Progenitor cell of endocrine pancreas (in vitro differentiated cells): Measurements from ENCODE around the gene CHN1. TPM values are rescaled to one million over a fixed set of nuclear protein-coding genes. Genes with fewer than 3 reads are reported as not detected.
A peak's percentile ranks its signal among the peaks of the same experiment; 100 is the strongest.

Experiments used
- DNase-seq: peaks from one replicate; pipeline ENCODE4 v3.0.0; 2021; ENCODE audit warnings: low spot score; ENCODE audit not compliant: unreplicated experiment
- H3K27ac Mint-ChIP-seq: 2 replicates; pipeline ENCODE4 v1.8.0; 2021; ENCODE audit warnings: mild to moderate bottlenecking, moderate library complexity, mixed read lengths
- H3K27me3 Mint-ChIP-seq: 2 replicates; pipeline ENCODE4 v1.8.0; 2021; ENCODE audit warnings: mixed read lengths
- H3K36me3 Mint-ChIP-seq: 2 replicates; pipeline ENCODE4 v1.8.0; 2022; ENCODE audit warnings: mixed read lengths; ENCODE audit not compliant: insufficient read depth
- H3K4me1 Mint-ChIP-seq: 2 replicates; pipeline ENCODE4 v1.8.0; 2021; ENCODE audit warnings: low read depth, mixed read lengths
- H3K4me3 Mint-ChIP-seq: 2 replicates; pipeline ENCODE4 v1.8.0; 2021; ENCODE audit warnings: low read depth, mild to moderate bottlenecking, moderate library complexity, mixed read lengths
- H3K9me3 Mint-ChIP-seq: 2 replicates; pipeline ENCODE4 v1.8.0; 2021; ENCODE audit warnings: low read depth, mixed read lengths
- CTCF ChIP-seq: fragments of 200-600 bp; sonication (generic); IDR thresholded peaks from one replicate; pipeline ENCODE4 v1.5.0; 2021; ENCODE audit warnings: antibody characterized with exemption, mild to moderate bottlenecking; ENCODE audit not compliant: unreplicated experiment
- total RNA-seq: library from RNA; stranded (reverse); gene quantifications from 2 replicates; pipeline ENCODE4 v1.2.1, GENCODE V29; 2021

CHN1 gene
- total RNA-seq, 1 donor from 2014 or later = 50.3 TPM

GRCh38 chr2:175030380-175031271 is 25.4 kb upstream of the CHN1 start:
- peak; percentile 14 for DNase-seq
- H3K27me3 Mint-ChIP-seq = no peaks in the 10 kb centered on the region
- peaks cover 9% of the 10 kb centered on the region for H3K4me1 Mint-ChIP-seq
- H3K4me3 Mint-ChIP-seq = no peak overlapping the region
- H3K27ac Mint-ChIP-seq = no peak overlapping the region
- H3K36me3 Mint-ChIP-seq = no peaks in the 10 kb centered on the region
- TF ChIP-seq CTCF = peak; percentile 60
- peaks cover 4% of the 10 kb centered on the region for H3K9me3 Mint-ChIP-seq

GRCh38 chr2:175027755-175028154 is 22.6 kb upstream of the CHN1 start:
- H3K4me1 Mint-ChIP-seq = peaks cover 9% of the 10 kb centered on the region
- no peak for TF ChIP-seq CTCF
- H3K4me3 Mint-ChIP-seq = no peak overlapping the region
- H3K27ac Mint-ChIP-seq = no peak overlapping the region
- peaks cover 10% of the 10 kb centered on the region for H3K9me3 Mint-ChIP-seq
- DNase-seq = no peak
- H3K27me3 Mint-ChIP-seq = no peaks in the 10 kb centered on the region
- peaks cover 2% of the 10 kb centered on the region for H3K36me3 Mint-ChIP-seq

- Mint-ChIP-seq H3K36me3 (peaks cover 2% of the 10 kb centered on the region), H3K4me3 (no peak overlapping the region), H3K4me1 (peaks cover 9% of the 10 kb centered on the region), H3K27me3 (no peaks in the 10 kb centered on the region), H3K9me3 (peaks cover 10% of the 10 kb centered on the region), H3K27ac (no peak overlapping the region)
- no peak for DNase-seq
- TF ChIP-seq CTCF = no peak
Measured at GRCh38 chr2:175026385-175026784, 21.2 kb upstream of the CHN1 start.

- Mint-ChIP-seq H3K27me3 (no peaks in the 10 kb centered on the region), H3K36me3 (peaks cover 2% of the 10 kb centered on the region), H3K27ac (no peak overlapping the region), H3K9me3 (peaks cover 10% of the 10 kb centered on the region), H3K4me1 (peaks cover 9% of the 10 kb centered on the region), H3K4me3 (no peak overlapping the region)
- no peak for TF ChIP-seq CTCF
- DNase-seq = no peak
Measured at GRCh38 chr2:175025946-175026345, 20.8 kb upstream of the CHN1 start.

- H3K27ac Mint-ChIP-seq = no peak overlapping the region
- no peak for DNase-seq
- H3K4me1 Mint-ChIP-seq = peaks cover 9% of the 10 kb centered on the region
- peaks cover 10% of the 10 kb centered on the region for H3K9me3 Mint-ChIP-seq
- peaks cover 2% of the 10 kb centered on the region for H3K36me3 Mint-ChIP-seq
- H3K4me3 Mint-ChIP-seq = no peak overlapping the region
- no peak for TF ChIP-seq CTCF
- no peaks in the 10 kb centered on the region for H3K27me3 Mint-ChIP-seq
Measured at GRCh38 chr2:175025233-175025632, 20.1 kb upstream of the CHN1 start.
